NCI-H187 (cell line): ENCODE data around the gene GBP3.
"Not testable (repeated sequence)": the region's sequence is repeated elsewhere in the genome, so short reads cannot be mapped to it uniquely, and the experiment has no call there.

Experiments
- DNase-seq, 2 experiments: peaks; one replicate each; lab custom pipeline; 2025; lab: John Stamatoyannopoulos, UW

The GBP3 gene

GRCh38 chr1:88976235-88976634 is 46.4 kb downstream of the GBP3 start:
- DNase-seq: no peak

- DNase-seq: not testable (repeated sequence)
These were observed 48.0 kb downstream of the GBP3 start for GRCh38 chr1:88974616-88975172.

- DNase-seq: no peak
These were observed 49.0 kb downstream of the GBP3 start for GRCh38 chr1:88973520-88974137.

GRCh38 chr1:88961647-88962275 is 60.9 kb downstream of the GBP3 start:
- no peak for DNase-seq

- no peak for DNase-seq
These were observed 61.6 kb downstream of the GBP3 start for GRCh38 chr1:88961081-88961480.
